ENCODE data around the gene RAB9A. TPM values are rescaled to one million over a fixed set of nuclear protein-coding genes. Genes with fewer than 3 reads are reported as not detected.

RAB9A gene
- total RNA-seq, 4 donors from 2014 or later: 20.3 to 43.6 (median 32.0) TPM

DNA sequence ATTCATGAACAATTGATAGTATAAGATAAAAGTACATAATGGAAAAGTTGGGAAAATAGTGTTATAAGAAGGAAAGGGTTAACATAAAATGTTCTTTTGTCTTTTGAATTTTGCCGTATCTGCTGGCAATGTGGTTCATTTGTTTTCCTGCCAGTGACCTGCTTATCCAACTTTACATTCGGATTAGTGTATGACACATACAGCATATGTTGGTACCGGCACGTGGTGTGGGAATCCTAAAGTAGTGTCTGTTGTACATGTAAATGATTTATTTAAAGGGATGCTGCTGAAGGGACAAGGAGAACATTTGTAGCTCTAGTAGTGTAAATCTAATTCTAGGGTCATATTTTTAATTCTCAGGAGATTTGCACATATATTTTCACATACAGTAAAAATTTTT is 11.5 kb downstream of the RAB9A start:
- Histone ChIP-seq H3K9me3 (no peaks in the 10 kb centered on the region), H3K4me1 (peaks cover 36% of the 10 kb centered on the region), H3K36me3 (no peaks in the 10 kb centered on the region), H3K4me3 (no peak overlapping the region), H3K27me3 (no peaks in the 10 kb centered on the region), H3K27ac (no peak overlapping the region)
- TF ChIP-seq EP300 (IDR thresholded peaks at IDR 0.05) (no peak), POLR2AphosphoS5 (IDR thresholded peaks at IDR 0.05) (no peak), POLR2A (IDR thresholded peaks at IDR 0.05) (no peak)
- TF ChIP-seq, protein P1, sequence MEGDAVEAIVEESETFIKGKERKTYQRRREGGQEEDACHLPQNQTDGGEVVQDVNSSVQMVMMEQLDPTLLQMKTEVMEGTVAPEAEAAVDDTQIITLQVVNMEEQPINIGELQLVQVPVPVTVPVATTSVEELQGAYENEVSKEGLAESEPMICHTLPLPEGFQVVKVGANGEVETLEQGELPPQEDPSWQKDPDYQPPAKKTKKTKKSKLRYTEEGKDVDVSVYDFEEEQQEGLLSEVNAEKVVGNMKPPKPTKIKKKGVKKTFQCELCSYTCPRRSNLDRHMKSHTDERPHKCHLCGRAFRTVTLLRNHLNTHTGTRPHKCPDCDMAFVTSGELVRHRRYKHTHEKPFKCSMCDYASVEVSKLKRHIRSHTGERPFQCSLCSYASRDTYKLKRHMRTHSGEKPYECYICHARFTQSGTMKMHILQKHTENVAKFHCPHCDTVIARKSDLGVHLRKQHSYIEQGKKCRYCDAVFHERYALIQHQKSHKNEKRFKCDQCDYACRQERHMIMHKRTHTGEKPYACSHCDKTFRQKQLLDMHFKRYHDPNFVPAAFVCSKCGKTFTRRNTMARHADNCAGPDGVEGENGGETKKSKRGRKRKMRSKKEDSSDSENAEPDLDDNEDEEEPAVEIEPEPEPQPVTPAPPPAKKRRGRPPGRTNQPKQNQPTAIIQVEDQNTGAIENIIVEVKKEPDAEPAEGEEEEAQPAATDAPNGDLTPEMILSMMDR (IDR thresholded peaks at IDR 0.05): no peak
- DNase-seq (ENCODE audit: low spot score in 2 of 2): no peak
- WGBS: 38% methylated on average over 4 of the region's 4 CpGs

DNA sequence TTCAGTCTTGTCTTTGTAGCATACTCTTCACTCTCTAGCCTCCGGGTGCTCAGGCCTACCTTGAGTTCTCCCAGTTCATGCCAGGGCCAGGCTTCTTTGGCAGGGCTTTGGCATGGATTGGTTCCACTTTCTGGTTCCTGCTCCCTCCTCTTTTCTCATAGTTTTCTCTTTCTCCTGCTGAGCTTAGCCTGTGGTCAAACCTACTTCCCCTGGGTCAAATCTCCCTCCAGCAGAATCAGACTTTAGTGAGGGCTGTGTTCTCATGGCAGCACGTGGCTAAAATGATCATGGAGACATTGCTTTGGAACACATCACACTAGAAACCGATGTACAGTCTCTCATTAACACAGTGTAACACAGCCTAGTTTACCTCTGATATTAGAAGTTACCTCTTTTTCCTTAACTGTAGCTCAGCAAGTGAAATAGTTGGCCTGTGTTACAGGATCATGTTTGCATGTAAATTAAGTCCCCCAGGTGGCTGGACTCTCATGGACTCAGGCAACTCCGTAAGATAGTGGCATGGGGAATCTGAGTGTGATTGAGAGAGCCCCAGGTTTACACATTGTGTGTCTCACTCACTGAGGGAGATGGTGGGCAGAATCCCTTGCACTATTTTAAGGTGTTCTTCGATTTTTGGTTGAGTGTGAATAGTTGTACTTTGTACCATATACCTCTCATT is 13.3 kb downstream of the RAB9A start:
- no peaks in the 10 kb centered on the region for H3K36me3 ChIP-seq
- no peak overlapping the region for H3K4me3 ChIP-seq
- no peaks in the 10 kb centered on the region for H3K27me3 ChIP-seq
- DNase-seq (ENCODE audit: low spot score in 2 of 2): no peak
- TF ChIP-seq POLR2A (IDR thresholded peaks at IDR 0.05): no peak
- TF ChIP-seq POLR2AphosphoS5 (IDR thresholded peaks at IDR 0.05): no peak
- TF ChIP-seq, protein P1 (IDR thresholded peaks at IDR 0.05): no peak
- no peak for TF ChIP-seq EP300 (IDR thresholded peaks at IDR 0.05)
- no peak overlapping the region for H3K27ac ChIP-seq
- H3K4me1 ChIP-seq: peaks cover 36% of the 10 kb centered on the region
- 82% methylated on average over 5 of the region's 5 CpGs for WGBS
- no peaks in the 10 kb centered on the region for H3K9me3 ChIP-seq

DNA sequence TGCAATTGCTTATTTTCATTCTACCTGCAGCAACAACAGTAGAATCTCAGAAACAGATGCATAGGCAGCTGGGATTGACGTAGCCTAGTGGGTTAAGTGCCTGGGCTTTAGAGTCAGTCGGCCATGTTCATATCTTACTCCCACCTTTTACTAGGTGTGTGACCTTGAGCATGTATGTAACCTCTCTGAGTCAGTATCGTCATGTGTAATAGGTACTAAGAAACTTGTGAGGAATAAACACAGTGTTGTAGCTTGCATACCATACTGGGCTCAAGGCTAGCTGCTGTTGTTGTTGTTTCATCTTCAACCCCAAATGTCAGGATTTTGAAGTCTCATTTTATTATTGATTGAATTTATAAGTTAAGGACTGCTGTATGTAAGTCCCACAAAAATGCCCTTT is 14.2 kb downstream of the RAB9A start:
- peaks cover 36% of the 10 kb centered on the region for H3K4me1 ChIP-seq
- no peaks in the 10 kb centered on the region for H3K9me3 ChIP-seq
- TF ChIP-seq, protein P1 (IDR thresholded peaks at IDR 0.05): no peak
- TF ChIP-seq POLR2A (IDR thresholded peaks at IDR 0.05) (no peak), POLR2AphosphoS5 (IDR thresholded peaks at IDR 0.05) (no peak), EP300 (IDR thresholded peaks at IDR 0.05) (no peak)
- H3K27me3 ChIP-seq: no peaks in the 10 kb centered on the region
- no peak overlapping the region for H3K4me3 ChIP-seq
- H3K27ac ChIP-seq: no peak overlapping the region
- DNase-seq (ENCODE audit: low spot score in 2 of 2): no peak
- 89% methylated on average over 3 of the region's 3 CpGs for WGBS
- H3K36me3 ChIP-seq: no peaks in the 10 kb centered on the region

DNA sequence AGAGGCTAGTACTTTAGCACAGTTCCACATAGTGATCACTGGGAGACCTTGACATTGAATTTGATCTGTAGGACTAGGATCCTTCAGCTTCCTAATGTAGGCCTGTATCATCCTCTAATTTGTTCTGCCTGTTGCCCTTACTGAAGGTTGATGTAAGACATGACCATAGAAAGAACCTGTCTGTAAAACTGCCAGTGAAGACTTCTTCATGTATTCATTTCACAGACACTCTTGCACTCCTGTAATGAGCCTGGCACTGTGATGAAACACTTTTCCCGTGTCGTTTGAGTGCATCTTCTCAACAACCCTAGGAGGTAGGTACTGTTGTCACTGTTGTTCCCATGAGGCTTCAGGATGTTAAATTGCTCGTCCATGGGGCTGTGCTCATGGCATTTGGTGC is 14.7 kb downstream of the RAB9A start:
- TF ChIP-seq POLR2AphosphoS5 (IDR thresholded peaks at IDR 0.05) (no peak), EP300 (IDR thresholded peaks at IDR 0.05) (no peak), POLR2A (IDR thresholded peaks at IDR 0.05) (no peak)
- TF ChIP-seq, protein P1 (IDR thresholded peaks at IDR 0.05): no peak
- 69% methylated on average over 3 of the region's 3 CpGs for WGBS
- DNase-seq (ENCODE audit: low spot score in 2 of 2): no peak
- Histone ChIP-seq H3K36me3 (no peaks in the 10 kb centered on the region), H3K4me1 (peaks cover 32% of the 10 kb centered on the region), H3K27ac (no peak overlapping the region), H3K27me3 (no peaks in the 10 kb centered on the region), H3K9me3 (no peaks in the 10 kb centered on the region), H3K4me3 (no peak overlapping the region)

DNA sequence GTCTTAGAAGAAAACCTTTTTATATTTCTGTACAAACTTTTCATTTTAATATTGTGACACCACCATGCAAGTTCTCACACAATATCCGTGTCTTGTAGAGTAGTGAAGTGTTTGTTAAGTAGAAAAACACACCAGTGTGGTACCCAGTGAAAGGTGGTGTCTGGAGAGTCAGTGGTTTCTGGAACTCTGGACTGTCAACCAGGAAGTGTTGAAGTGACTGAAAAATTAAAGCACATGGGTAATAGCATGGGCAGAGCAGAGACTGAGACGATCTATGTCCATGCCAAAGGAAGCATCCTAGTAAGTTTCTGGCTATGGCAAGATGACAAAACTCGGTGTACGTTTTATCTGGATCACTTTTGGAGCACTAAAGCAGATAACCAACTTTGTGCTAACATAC is 22.2 kb downstream of the RAB9A start:
- 80% methylated on average over 4 of the region's 4 CpGs for WGBS
- peaks cover 5% of the 10 kb centered on the region for H3K36me3 ChIP-seq
- DNase-seq (ENCODE audit: low spot score in 2 of 2): no peak
- no peaks in the 10 kb centered on the region for H3K9me3 ChIP-seq
- H3K27me3 ChIP-seq: no peaks in the 10 kb centered on the region
- TF ChIP-seq, protein P1 (IDR thresholded peaks at IDR 0.05): no peak
- TF ChIP-seq EP300 (IDR thresholded peaks at IDR 0.05): no peak
- TF ChIP-seq POLR2A (IDR thresholded peaks at IDR 0.05): no peak
- TF ChIP-seq POLR2AphosphoS5 (IDR thresholded peaks at IDR 0.05): no peak
- H3K4me1 ChIP-seq: no peaks in the 10 kb centered on the region
- H3K27ac ChIP-seq: no peak overlapping the region
- H3K4me3 ChIP-seq: no peak overlapping the region
